Suppressor macrophage (primary cell): ENCODE data around the gene LTBR.
"Not testable (repeated sequence)": the region's sequence is repeated elsewhere in the genome, so short reads cannot be mapped to it uniquely, and the experiment has no call there.

ENCODE experiments used
- DNase-seq, 4 experiments: peaks; one replicate each; pipeline ENCODE4 v3.0.0-alpha.2; 2020 to 2022

Gene LTBR

DNA sequence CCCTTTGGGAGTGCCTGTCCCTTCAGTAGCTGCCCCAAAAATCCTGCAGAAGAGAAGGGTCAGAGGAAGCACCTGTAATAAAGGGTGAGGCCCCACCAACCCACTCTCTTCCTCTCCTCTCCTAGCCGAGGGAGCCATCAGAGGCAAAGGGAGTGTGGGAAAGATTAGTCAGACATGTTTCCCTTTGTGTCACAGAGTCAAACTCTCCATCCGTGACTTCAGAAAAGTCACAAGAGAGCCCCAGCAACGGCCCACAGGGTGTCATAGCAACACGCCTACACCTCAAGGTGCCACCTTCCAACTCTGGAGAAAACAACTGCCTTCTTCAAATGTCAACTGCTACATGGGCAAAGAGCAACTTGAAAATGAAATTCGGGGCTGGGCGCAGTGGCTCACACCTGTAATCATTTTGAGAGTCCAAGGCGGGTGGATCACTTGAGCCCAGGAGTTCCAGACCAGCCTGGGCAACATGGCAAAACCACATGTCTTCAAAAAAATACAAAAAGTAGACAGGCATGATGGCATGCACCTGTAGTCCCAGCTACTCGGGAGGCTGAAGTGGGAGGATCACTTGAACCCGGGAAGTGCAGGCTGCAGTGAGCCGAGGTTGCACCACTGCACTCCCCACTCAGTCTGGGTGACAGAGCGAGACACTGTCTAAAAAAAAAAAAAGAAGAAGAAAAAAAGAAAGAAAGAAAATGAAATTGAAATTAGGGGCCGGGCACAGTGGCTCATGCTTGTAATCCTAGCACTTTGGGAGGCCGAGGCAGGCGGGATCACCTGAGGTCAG lies 43.1 kb downstream of the LTBR start:
- peak; percentile 84 to 94 (median 88) for DNase-seq

DNA sequence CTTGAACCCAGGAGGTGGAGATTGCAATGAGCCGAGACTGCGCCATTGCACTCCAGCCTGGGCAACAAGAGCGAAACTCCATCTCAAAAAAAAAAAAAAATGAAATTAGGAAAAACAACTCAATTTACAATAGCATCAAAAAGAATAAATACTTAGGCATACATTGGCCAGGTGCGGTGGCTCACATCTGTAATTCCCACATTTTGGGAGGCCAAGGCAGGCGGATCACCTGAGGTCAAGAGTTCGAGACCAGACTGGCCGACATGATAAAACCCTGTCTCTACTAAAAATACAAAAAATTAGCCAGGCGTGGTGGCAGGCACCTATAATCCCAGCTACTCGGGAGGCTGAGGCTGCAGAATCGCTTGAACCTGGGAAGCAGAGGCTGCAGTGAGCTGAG lies 43.8 kb downstream of the LTBR start:
- DNase-seq = not testable (repeated sequence)

DNA sequence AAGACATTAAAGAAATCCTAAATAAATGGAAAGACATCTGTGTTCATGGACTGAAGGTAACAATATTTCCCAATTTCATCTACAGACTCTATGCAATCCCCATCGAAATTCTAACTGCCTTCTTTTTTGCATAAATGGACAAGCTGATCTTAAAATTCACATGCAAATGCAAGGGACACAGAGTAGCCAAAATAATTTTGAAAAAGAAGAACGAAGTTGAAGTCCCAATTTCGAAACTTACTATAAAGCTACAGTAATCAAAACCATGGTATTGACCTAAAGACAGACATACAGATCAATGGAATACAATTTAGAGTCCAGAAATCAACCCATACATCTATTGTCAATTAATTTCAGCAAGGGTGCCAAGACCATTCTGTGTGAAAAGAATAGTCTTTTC lies 44.4 kb downstream of the LTBR start:
- DNase-seq = no peak

DNA sequence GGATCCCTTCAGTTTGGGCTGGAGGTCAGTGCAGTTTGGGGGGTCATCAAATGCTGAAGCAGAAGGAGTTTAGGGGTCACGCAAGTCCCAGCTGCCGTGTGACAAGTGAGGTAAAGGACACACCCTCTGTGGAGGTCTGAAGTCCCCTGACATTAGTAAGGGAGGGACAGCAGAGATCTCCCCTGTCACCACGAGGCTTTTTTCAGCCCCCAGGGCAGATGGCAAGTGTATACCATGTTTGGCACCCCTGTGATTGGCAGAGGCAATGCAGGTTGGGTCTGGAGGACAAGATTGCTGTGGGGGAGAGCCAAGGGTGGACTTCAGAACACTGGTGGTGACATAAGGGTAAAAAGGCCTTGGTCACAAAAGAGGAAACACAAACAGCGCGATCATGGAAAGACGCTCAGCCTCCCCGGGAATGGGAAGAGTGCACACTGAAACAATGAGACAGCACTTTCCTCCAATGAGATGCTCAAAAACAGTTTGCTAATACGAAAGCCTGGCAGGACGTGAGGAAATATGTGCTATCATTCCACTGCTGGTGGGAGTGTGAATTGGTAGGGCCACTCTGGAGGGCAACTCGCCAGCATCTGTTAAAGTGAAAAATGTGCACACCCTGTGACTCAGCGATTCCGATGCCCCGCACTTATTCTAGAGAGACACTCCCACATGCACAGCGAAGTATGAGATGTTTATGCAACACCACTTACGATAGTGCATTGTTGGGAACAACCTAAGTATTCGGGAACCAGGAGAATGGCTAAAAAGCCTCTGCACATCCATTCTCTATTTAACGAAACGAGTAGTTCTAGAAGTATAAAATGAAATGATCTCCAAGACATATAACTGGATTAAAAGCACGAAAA lies 46.4 kb downstream of the LTBR start:
- peak; percentile 83 to 96 (median 89) for DNase-seq

DNA sequence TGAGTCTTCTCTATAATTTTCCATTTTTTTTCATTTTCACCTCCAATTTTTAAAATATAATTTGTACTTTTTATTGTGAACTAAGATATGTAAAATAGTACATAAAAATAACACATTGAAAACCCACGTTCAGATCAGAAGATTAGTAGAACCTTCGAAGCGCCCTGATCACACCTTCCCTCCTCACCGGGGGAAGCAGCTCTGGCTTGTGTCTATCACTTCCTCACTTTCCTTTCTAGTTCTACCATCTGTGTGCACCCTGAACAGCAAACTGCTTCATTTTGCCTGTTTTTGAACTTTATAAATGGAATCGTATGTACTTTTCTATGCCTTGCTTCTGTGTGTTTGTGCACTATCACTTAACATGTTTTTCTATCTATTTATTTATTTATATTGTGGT lies 49.0 kb downstream of the LTBR start:
- no peak for DNase-seq

DNA sequence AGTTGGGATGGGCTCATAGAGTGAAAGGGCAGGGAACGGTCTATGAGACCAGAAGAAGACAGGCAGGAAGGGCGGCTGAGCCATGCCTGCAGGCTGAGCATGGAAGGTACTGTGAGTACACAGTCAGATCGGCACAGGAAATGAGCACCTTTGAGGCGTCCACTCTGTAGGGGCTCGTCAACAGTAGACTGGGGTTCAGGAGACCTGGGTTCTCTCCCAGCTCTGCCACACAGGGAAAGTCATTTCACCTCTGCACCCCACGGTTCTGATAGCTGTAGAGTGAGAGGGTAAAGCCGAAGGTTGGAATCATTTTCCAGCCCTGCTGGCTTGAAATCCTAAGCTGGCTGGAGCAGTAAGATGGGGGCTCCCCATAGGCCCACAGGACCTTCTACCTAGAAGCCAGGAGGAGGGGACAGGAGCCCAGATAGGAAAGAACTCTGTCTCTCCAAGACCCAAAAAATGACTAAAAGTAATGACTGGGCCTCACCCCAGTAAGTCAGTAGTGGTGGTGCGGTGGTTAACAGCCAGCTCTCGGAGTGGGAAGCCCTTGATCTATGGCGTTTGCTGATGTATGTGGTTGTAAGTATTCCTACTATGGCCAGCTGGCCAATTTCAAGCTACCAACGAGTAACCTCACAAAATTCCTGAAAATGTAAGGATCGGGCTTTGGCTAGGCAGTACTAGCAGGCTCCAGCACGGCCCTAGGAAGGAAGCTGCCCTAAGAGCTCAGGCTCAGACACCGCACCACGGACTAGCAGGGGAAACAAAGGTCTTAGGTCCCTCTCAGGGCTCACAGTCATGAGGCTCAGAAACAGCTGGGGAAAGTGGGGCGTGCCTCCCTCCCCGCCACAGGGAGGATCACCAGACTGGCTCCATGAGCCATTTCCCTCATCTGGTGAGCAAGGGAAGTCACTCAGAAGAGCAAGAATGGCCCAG lies 50.5 kb downstream of the LTBR start:
- DNase-seq = no peak

DNA sequence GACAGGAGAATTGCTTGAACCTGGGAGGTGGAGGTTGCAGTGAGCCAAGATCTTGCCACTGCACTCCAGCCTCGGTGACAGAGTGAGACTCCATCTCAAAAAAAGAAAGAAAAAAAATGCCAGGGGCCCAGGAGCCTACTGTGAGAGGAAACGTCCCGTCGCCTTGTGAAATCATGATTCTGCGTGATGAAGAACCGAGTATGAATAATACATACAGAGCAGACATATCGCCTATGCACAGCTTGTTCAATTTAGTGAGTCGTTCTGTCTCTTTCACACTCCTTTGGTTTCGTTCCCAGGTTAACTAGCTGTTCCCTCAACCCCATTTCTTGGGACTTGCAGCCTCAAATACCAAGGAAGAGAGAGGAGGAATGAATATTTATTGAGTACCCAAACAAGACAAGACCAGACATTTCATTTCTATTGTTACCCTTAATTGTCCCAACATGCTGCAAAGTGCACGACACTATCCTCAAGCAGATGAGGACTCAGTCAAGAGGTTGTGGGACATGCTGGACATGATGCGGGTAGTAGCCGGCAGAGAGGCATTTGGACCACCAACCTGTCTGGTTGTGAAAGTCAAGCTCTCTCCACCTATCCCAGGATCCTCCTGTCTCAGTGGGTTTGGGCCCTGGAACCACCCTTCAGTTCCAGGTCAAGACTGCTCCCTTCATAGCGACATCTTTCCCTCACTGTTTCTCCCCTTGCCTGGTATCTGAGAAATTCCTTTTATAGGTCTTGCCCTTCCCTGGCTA lies 52.2 kb downstream of the LTBR start:
- DNase-seq = no peak

DNA sequence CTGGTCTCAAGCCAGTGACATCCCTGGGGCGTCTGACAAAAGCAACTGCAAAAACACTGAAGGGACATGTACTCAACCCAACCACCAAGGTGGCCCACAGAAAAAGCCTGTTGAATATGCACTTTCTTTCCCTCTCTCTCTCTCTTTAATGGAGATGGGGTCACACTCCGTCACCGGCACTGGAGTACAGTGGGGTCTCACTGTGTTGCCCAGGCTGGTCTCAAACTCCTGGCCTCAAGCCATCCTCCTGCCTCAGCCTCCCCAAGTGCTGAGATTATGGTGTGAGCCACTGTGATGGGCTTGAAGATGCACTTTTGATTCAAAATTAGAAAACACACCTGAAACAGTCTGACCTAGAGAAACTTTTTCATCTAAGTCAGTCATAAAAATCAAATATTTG lies 53.6 kb downstream of the LTBR start:
- DNase-seq = no peak

DNA sequence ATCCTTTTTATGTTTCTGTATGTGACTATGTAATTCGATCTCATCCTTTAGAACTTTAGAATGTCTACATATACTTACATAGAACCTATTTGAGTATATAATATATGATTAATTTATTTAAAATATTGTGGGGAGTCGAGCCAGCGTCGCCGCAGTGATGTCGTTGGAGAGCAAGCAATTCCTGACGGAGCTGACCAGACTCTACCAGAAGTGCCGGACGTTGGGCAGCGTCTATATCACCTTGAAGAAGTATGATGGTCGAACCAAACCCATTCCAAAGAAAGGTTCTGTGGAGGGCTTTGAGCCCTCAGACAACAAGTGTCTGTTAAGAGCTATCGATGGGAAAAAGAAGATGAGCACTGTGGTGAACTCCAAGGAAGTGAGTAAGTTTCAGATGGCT lies 54.4 kb downstream of the LTBR start:
- no peak for DNase-seq

DNA sequence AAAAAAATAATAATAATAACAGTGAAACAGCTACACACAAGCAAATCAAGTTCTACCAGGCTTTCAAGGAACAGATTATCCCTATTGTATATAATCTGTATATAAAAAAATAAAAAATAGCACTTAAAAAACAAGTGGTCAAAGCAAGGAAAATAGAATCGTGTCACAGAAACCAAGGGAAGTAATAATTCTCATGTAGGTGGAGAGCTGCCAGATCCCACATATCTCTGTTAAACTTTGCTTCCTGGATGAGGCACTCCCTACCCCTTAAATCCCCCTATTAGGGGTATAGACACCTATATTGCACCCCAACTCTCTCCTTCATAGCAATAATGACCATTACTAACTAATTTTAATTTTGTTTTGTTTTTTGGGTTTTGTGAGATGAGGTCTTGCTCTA lies 56.4 kb downstream of the LTBR start:
- DNase-seq = no peak
